Measurements from ENCODE around the gene INHBB.

GRCh38 chr2:120347396-120348060 is 1.6 kb downstream of the INHBB start:
- TF ChIP-seq POLR2A (IDR thresholded peaks at IDR 0.05; ENCODE audit: low read depth, low read length) (no peak), TAF1 (IDR thresholded peaks at IDR 0.05; ENCODE audit: borderline replicate concordance, low read depth, low read length) (no peak)
